HG02623 (cell line): ENCODE measurements around the gene DOCK9.

Experiments
- ATAC-seq: cut with Tn5 transposase; IDR thresholded peaks from one replicate; pipeline ENCODE4 v1.9.1; 2021; ENCODE audit warnings: moderate library complexity; ENCODE audit not compliant: unreplicated experiment

The DOCK9 gene

GRCh38 chr13:98888890-98889279, 89.0 kb downstream of the DOCK9 start:
- no peak for ATAC-seq

- no peak for ATAC-seq
Observed at GRCh38 chr13:98888222-98888889, 89.5 kb downstream of the DOCK9 start.

- ATAC-seq: no peak
Observed at GRCh38 chr13:98886587-98887230, 91.2 kb downstream of the DOCK9 start.

GRCh38 chr13:98885600-98885999, 92.3 kb downstream of the DOCK9 start:
- no peak for ATAC-seq

- ATAC-seq: no peak
Observed at GRCh38 chr13:98883998-98884397, 93.9 kb downstream of the DOCK9 start.

GRCh38 chr13:98881390-98881789, 96.5 kb downstream of the DOCK9 start:
- ATAC-seq: no peak

GRCh38 chr13:98880677-98881076, 97.2 kb downstream of the DOCK9 start:
- ATAC-seq: no peak

- ATAC-seq: no peak
Observed at GRCh38 chr13:98879957-98880356, 97.9 kb downstream of the DOCK9 start.

- ATAC-seq: no peak
Observed at GRCh38 chr13:98879127-98879520, 98.7 kb downstream of the DOCK9 start.

GRCh38 chr13:98878486-98879126, 99.3 kb downstream of the DOCK9 start:
- ATAC-seq: no peak

- no peak for ATAC-seq
Observed at GRCh38 chr13:98877936-98878335, 99.9 kb downstream of the DOCK9 start.

- ATAC-seq: no peak
Observed at GRCh38 chr13:98877466-98877865, 100.4 kb downstream of the DOCK9 start.

- ATAC-seq: peak; percentile 87
Observed at GRCh38 chr13:98875146-98875729, 102.6 kb downstream of the DOCK9 start.

- no peak for ATAC-seq
Observed at GRCh38 chr13:98874029-98874397, 103.9 kb downstream of the DOCK9 start.

GRCh38 chr13:98873377-98874028, 104.4 kb downstream of the DOCK9 start:
- no peak for ATAC-seq

GRCh38 chr13:98871727-98872126, 106.1 kb downstream of the DOCK9 start:
- no peak for ATAC-seq

- no peak for ATAC-seq
Observed at GRCh38 chr13:98869408-98870090, 108.3 kb downstream of the DOCK9 start.

GRCh38 chr13:98868932-98869331, 108.9 kb downstream of the DOCK9 start:
- no peak for ATAC-seq

- ATAC-seq: no peak
Observed at GRCh38 chr13:98866882-98867281, 111.0 kb downstream of the DOCK9 start.

GRCh38 chr13:98860491-98860890, 117.4 kb downstream of the DOCK9 start:
- no peak for ATAC-seq

GRCh38 chr13:98858191-98858590, 119.7 kb downstream of the DOCK9 start:
- ATAC-seq: no peak
